Measurements from ENCODE around the gene DRD3.

The DRD3 gene

DNA sequence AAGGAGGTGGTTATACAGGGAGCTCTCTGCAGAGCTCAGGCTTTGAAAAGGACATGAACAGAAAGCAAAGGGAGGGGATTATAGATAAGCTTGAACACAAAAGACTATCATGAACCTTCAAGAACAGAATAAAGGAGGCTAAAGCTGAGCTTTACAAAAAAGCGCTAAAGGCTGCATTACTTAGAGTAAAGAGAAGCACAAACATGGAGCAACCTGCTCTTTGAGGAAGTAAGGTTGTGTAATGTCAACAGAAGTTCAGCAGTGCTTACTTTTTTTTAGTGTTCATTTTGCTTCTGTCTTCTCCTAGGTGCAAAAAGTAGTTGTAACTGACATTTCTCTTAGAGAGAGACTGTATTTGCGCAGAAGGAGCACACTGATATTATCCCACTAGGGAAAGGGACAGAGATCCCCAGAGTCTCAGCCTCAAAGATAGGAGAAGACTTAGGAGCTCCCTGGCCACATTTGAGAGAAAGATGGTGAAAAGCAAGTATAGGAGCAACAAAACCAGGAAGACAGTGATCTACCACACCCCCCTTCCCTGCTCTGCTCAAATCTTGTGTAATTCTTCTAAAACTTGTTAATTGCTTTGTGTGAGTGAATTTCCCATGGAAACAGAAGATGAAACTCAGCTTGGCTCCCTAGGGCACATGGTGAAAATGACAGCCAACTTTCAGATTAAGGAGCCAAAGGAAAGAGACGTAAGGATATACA is 67.6 kb downstream of the DRD3 start:
- Histone ChIP-seq H2AFZ (ENCODE audit: low read depth) (no peak overlapping the region), H3K9ac (no peak overlapping the region), H3K36me3 (ENCODE audit: insufficient read depth) (no peaks in the 10 kb centered on the region), H3K27me3 (ENCODE audit: insufficient read depth, low read depth) (no peaks in the 10 kb centered on the region), H4K20me1 (ENCODE audit: insufficient read depth) (no peaks in the 10 kb centered on the region), H3K27ac (no peak overlapping the region), H3K79me2 (ENCODE audit: insufficient read depth, low read depth) (no peaks in the 10 kb centered on the region), H3K4me3 (IDR thresholded peaks at IDR 0.05; ENCODE audit: insufficient read depth, low read depth, low read length) (no peak overlapping the region), H3K4me2 (no peak overlapping the region), H3K4me1 (ENCODE audit: low read depth, poor library complexity, severe bottlenecking) (no peaks in the 10 kb centered on the region)
- TF ChIP-seq, protein P1, sequence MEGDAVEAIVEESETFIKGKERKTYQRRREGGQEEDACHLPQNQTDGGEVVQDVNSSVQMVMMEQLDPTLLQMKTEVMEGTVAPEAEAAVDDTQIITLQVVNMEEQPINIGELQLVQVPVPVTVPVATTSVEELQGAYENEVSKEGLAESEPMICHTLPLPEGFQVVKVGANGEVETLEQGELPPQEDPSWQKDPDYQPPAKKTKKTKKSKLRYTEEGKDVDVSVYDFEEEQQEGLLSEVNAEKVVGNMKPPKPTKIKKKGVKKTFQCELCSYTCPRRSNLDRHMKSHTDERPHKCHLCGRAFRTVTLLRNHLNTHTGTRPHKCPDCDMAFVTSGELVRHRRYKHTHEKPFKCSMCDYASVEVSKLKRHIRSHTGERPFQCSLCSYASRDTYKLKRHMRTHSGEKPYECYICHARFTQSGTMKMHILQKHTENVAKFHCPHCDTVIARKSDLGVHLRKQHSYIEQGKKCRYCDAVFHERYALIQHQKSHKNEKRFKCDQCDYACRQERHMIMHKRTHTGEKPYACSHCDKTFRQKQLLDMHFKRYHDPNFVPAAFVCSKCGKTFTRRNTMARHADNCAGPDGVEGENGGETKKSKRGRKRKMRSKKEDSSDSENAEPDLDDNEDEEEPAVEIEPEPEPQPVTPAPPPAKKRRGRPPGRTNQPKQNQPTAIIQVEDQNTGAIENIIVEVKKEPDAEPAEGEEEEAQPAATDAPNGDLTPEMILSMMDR (conservative IDR thresholded peaks at IDR 0.05; ENCODE audit: low read depth, low read length), result no peak

DNA sequence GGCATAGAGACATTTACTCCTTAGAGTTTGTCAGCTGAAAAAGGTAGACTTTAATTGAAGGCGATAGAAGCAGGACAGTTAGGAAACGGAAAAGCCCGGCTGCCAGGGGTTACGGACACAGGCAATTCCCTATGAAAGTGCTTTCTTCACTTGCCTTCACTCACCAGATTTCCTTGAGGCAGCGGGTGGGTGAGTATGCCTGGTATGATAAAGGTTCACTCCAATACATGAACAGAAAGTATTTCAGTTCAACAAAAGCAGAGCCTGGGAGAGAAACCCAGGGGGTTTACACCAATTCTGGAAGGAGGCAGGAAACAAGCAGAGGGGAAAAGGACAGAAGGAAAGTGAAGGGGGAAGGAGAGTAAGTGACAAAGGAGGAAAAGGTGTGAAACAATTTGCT is 68.4 kb downstream of the DRD3 start:
- Histone ChIP-seq H2AFZ (ENCODE audit: low read depth) (no peak overlapping the region), H4K20me1 (ENCODE audit: insufficient read depth) (no peaks in the 10 kb centered on the region), H3K9ac (no peak overlapping the region), H3K4me1 (ENCODE audit: low read depth, poor library complexity, severe bottlenecking) (no peaks in the 10 kb centered on the region), H3K27ac (no peak overlapping the region), H3K36me3 (ENCODE audit: insufficient read depth) (no peaks in the 10 kb centered on the region), H3K79me2 (ENCODE audit: insufficient read depth, low read depth) (no peaks in the 10 kb centered on the region), H3K27me3 (ENCODE audit: insufficient read depth, low read depth) (no peaks in the 10 kb centered on the region), H3K4me3 (IDR thresholded peaks at IDR 0.05; ENCODE audit: insufficient read depth, low read depth, low read length) (no peak overlapping the region), H3K4me2 (no peak overlapping the region)
- TF ChIP-seq, protein P1 (conservative IDR thresholded peaks at IDR 0.05; ENCODE audit: low read depth, low read length), result no peak

DNA sequence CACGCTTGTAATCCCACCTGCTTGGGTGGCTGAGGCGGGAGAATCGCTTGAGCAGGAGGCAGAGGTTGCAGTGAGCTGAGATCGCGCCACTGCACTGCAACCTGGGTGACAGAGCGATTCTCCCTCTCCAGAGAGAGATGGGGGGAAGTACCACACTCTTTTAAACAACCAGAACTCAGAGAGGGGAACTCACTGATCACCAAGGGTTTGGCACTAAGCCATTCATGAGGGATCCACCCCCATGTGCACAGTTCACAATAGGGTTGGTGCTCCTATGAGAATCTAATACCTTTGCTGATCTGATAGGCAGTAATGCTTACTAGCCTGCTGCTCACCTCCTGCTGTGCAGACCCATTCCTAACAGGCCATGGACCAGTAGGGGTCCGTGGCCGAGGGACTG is 70.7 kb downstream of the DRD3 start:
- Histone ChIP-seq H3K9ac (no peak overlapping the region), H3K4me1 (ENCODE audit: low read depth, poor library complexity, severe bottlenecking) (no peaks in the 10 kb centered on the region), H3K79me2 (ENCODE audit: insufficient read depth, low read depth) (no peaks in the 10 kb centered on the region), H3K4me3 (IDR thresholded peaks at IDR 0.05; ENCODE audit: insufficient read depth, low read depth, low read length) (no peak overlapping the region), H3K27me3 (ENCODE audit: insufficient read depth, low read depth) (no peaks in the 10 kb centered on the region), H4K20me1 (ENCODE audit: insufficient read depth) (no peaks in the 10 kb centered on the region), H3K36me3 (ENCODE audit: insufficient read depth) (no peaks in the 10 kb centered on the region), H3K27ac (no peak overlapping the region), H2AFZ (ENCODE audit: low read depth) (no peak overlapping the region), H3K4me2 (no peak overlapping the region)
- TF ChIP-seq, protein P1 (conservative IDR thresholded peaks at IDR 0.05; ENCODE audit: low read depth, low read length), result no peak

DNA sequence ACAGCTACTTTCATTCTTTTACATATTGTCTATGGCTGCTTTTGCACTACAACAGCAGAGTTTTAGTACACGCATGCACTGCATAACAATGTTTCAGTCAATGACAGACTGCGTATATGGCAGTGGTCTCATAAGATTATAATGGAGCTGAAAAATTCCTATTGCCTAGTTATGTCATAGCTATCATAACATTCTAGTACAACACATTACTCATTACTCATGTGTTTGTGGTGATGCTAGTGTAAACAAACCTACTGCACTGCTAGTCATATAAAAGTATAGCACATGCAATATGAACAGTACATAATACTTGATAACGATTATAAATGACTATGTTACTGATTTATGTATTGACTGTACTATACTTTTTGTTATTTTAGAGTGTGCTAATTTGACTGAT is 74.4 kb downstream of the DRD3 start:
- H3K27ac ChIP-seq, result no peak overlapping the region
- H3K4me1 ChIP-seq (ENCODE audit: low read depth, poor library complexity, severe bottlenecking), result no peaks in the 10 kb centered on the region
- H3K36me3 ChIP-seq (ENCODE audit: insufficient read depth), result no peaks in the 10 kb centered on the region
- H3K79me2 ChIP-seq (ENCODE audit: insufficient read depth, low read depth), result no peaks in the 10 kb centered on the region
- TF ChIP-seq, protein P1 (conservative IDR thresholded peaks at IDR 0.05; ENCODE audit: low read depth, low read length), result no peak
- no peaks in the 10 kb centered on the region for H4K20me1 ChIP-seq (ENCODE audit: insufficient read depth)
- H3K9ac ChIP-seq, result no peak overlapping the region
- no peak overlapping the region for H3K4me2 ChIP-seq
- no peak overlapping the region for H3K4me3 ChIP-seq (IDR thresholded peaks at IDR 0.05; ENCODE audit: insufficient read depth, low read depth, low read length)
- H3K27me3 ChIP-seq (ENCODE audit: insufficient read depth, low read depth), result no peaks in the 10 kb centered on the region
- no peak overlapping the region for H2AFZ ChIP-seq (ENCODE audit: low read depth)

All from KMS-11 (cell line).